Stimulated activated CD8-positive, alpha-beta memory T cell treated with anti-CD3 and anti-CD28 coated beads, Interleukin-15, amount 100 ng/mL, for 24 hours (primary cell): Measurements from ENCODE around the gene ANKFN1.

Experiments used
- DNase-seq: peaks from one replicate; pipeline ENCODE4 v3.0.0-alpha.2; 2020; ENCODE audit warnings: low read depth

ANKFN1 gene

GRCh38 chr17:56177361-56177760 lies 24.1 kb downstream of the ANKFN1 start:
- DNase-seq, result no peak

- DNase-seq, result no peak
These were observed 24.9 kb downstream of the ANKFN1 start for GRCh38 chr17:56178203-56178602.

- DNase-seq, result no peak
These were observed 28.8 kb downstream of the ANKFN1 start for GRCh38 chr17:56182081-56182480.

- DNase-seq, result no peak
These were observed 31.4 kb downstream of the ANKFN1 start for GRCh38 chr17:56184650-56185049.

GRCh38 chr17:56185491-56186221 lies 32.4 kb downstream of the ANKFN1 start:
- no peak for DNase-seq

- no peak for DNase-seq
These were observed 33.0 kb downstream of the ANKFN1 start for GRCh38 chr17:56186222-56186786.

- no peak for DNase-seq
These were observed 50.2 kb downstream of the ANKFN1 start for GRCh38 chr17:56203430-56203829.

GRCh38 chr17:56206351-56206750 lies 53.1 kb downstream of the ANKFN1 start:
- DNase-seq, result no peak

GRCh38 chr17:56213031-56213430 lies 59.8 kb downstream of the ANKFN1 start:
- DNase-seq, result no peak

GRCh38 chr17:56217921-56218320 lies 64.6 kb downstream of the ANKFN1 start:
- DNase-seq, result no peak

- DNase-seq, result no peak
These were observed 69.0 kb downstream of the ANKFN1 start for GRCh38 chr17:56222255-56222654.

- no peak for DNase-seq
These were observed 77.4 kb downstream of the ANKFN1 start for GRCh38 chr17:56230660-56231059.

GRCh38 chr17:56231252-56231651 lies 78.0 kb downstream of the ANKFN1 start:
- no peak for DNase-seq

- no peak for DNase-seq
These were observed 78.4 kb downstream of the ANKFN1 start for GRCh38 chr17:56231693-56232092.

- DNase-seq, result no peak
These were observed 91.1 kb downstream of the ANKFN1 start for GRCh38 chr17:56244268-56244890.

- no peak for DNase-seq
These were observed 94.5 kb downstream of the ANKFN1 start for GRCh38 chr17:56247816-56248215.

- DNase-seq, result no peak
These were observed 103.8 kb downstream of the ANKFN1 start for GRCh38 chr17:56257075-56257474.

GRCh38 chr17:56260376-56261002 lies 107.2 kb downstream of the ANKFN1 start:
- no peak for DNase-seq

- DNase-seq, result no peak
These were observed 109.5 kb downstream of the ANKFN1 start for GRCh38 chr17:56262803-56263202.

- no peak for DNase-seq
These were observed 116.5 kb downstream of the ANKFN1 start for GRCh38 chr17:56269556-56270389.

- no peak for DNase-seq
These were observed 121.2 kb downstream of the ANKFN1 start for GRCh38 chr17:56274491-56274890.

GRCh38 chr17:56284482-56284881 lies 131.2 kb downstream of the ANKFN1 start:
- DNase-seq, result no peak
